Ectodermal cell (in vitro differentiated cells): ENCODE results near the gene FOXD1. TPM values are rescaled to one million over a fixed set of nuclear protein-coding genes. Genes with fewer than 3 reads are reported as not detected.
A peak's percentile ranks its signal among the peaks of the same experiment; 100 is the strongest.

Experiments used
- H3K27ac ChIP-seq: 2 replicates; pipeline ENCODE4 v1.7.0; 2013; ENCODE audit warnings: mild to moderate bottlenecking, low read depth, low read length; ENCODE audit not compliant: insufficient read depth, poor library complexity, severe bottlenecking
- H3K27me3 ChIP-seq: 2 replicates; pipeline ENCODE4 v1.7.0; 2013; ENCODE audit warnings: mild to moderate bottlenecking, low read length; ENCODE audit not compliant: insufficient read depth, control insufficient read depth, poor library complexity, severe bottlenecking
- H3K36me3 ChIP-seq: one replicate; pipeline ENCODE4 v1.7.0; 2013; ENCODE audit warnings: low read length; ENCODE audit not compliant: control insufficient read depth, insufficient read depth
- H3K4me1 ChIP-seq: one replicate; pipeline ENCODE4 v1.7.0; 2013; ENCODE audit warnings: low read length; ENCODE audit not compliant: control insufficient read depth, insufficient read depth
- H3K4me3 ChIP-seq: 2 replicates; pipeline ENCODE4 v1.7.0; 2013; ENCODE audit warnings: low read depth, low read length, control low read depth; ENCODE audit not compliant: insufficient read depth
- H3K9me3 ChIP-seq: 2 replicates; pipeline ENCODE4 v1.7.0; 2013; ENCODE audit warnings: mild to moderate bottlenecking, low read length, moderate library complexity; ENCODE audit not compliant: control insufficient read depth
- WGBS, 2 experiments: methylation state at CpG; one replicate each; pipeline ENCODE4 v1.1.7; 2013; ENCODE audit warnings: missing lambda C conversion rate in 2 of 2; 5-methylcytosine and 5-hydroxymethylcytosine counted together
- polyA plus RNA-seq, 4 experiments: library from polyadenylated mRNA; stranded (reverse); fragments of 50-300 nt; gene quantifications; one replicate each; pipeline ENCODE4 v1.2.3, GENCODE V29; 2013

FOXD1 gene
- 0.85 TPM for polyA plus RNA-seq (2013, experiment 1 of 4)
- polyA plus RNA-seq (2013, experiment 2 of 4), result 1.00 TPM
- polyA plus RNA-seq (2013, experiment 3 of 4), result 1.1 TPM
- 1.2 TPM for polyA plus RNA-seq (2013, experiment 4 of 4)

- WGBS, 2 experiments, result 0 to 1% methylated on average over 59 of the region's 59 CpGs
- no peaks in the 10 kb centered on the region for H3K36me3 ChIP-seq
- no peak within 1 kb of the TSS for H3K27ac ChIP-seq
- H3K9me3 ChIP-seq, result no peaks in the 10 kb centered on the region
- H3K27me3 ChIP-seq, result peaks cover 96% of the 10 kb centered on the region
- peak within 1 kb of the TSS; percentile 39 for H3K4me3 ChIP-seq
- peaks cover 16% of the 10 kb centered on the region for H3K4me1 ChIP-seq
Measured at GRCh38 chr5:73448463-73449136, at the start of gene FOXD1. TSS of gene FOXD1 (minus strand) at chr5:73448777. CDS start at chr5:73448362, 415 bp downstream.

GRCh38 chr5:73497497-73498056 lies 49.0 kb upstream of the FOXD1 start:
- H3K4me1 ChIP-seq, result peaks cover 14% of the 10 kb centered on the region
- H3K9me3 ChIP-seq, result no peaks in the 10 kb centered on the region
- H3K4me3 ChIP-seq, result peak overlapping the region; percentile 86
- peaks cover 5% of the 10 kb centered on the region for H3K36me3 ChIP-seq
- 39 to 44% methylated on average over 16 of the region's 16 CpGs for WGBS, 2 experiments
- no peaks in the 10 kb centered on the region for H3K27me3 ChIP-seq
- H3K27ac ChIP-seq, result peak overlapping the region; percentile 91

- Histone ChIP-seq H3K4me3 (peak overlapping the region; percentile 86), H3K27ac (no peak overlapping the region), H3K36me3 (peaks cover 5% of the 10 kb centered on the region), H3K9me3 (no peaks in the 10 kb centered on the region), H3K27me3 (no peaks in the 10 kb centered on the region), H3K4me1 (peaks cover 14% of the 10 kb centered on the region)
- WGBS, 2 experiments, result 88% methylated on average over 1 of the region's 1 CpG; no CpG with 5 or more reads in 1 of the 2 experiments
Measured at GRCh38 chr5:73496984-73497457, 48.4 kb upstream of the FOXD1 start.

- no peak overlapping the region for H3K27ac ChIP-seq
- no peaks in the 10 kb centered on the region for H3K9me3 ChIP-seq
- no peaks in the 10 kb centered on the region for H3K36me3 ChIP-seq
- no peaks in the 10 kb centered on the region for H3K27me3 ChIP-seq
- no peak overlapping the region for H3K4me3 ChIP-seq
- 84 to 92% methylated on average over 4 of the region's 4 CpGs for WGBS, 2 experiments
- H3K4me1 ChIP-seq, result peaks cover 14% of the 10 kb centered on the region
Measured at GRCh38 chr5:73495772-73496335, 47.3 kb upstream of the FOXD1 start.

- Histone ChIP-seq H3K4me3 (no peak overlapping the region), H3K9me3 (no peaks in the 10 kb centered on the region), H3K36me3 (no peaks in the 10 kb centered on the region), H3K4me1 (peaks cover 6% of the 10 kb centered on the region), H3K27me3 (no peaks in the 10 kb centered on the region), H3K27ac (no peak overlapping the region)
Measured at GRCh38 chr5:73494721-73495120, 46.1 kb upstream of the FOXD1 start.

- H3K9me3 ChIP-seq, result no peaks in the 10 kb centered on the region
- no peaks in the 10 kb centered on the region for H3K36me3 ChIP-seq
- no peaks in the 10 kb centered on the region for H3K27me3 ChIP-seq
- H3K27ac ChIP-seq, result no peak overlapping the region
- WGBS, 2 experiments, result 91 to 96% methylated on average over 3 of the region's 3 CpGs
- H3K4me1 ChIP-seq, result peaks cover 6% of the 10 kb centered on the region
- H3K4me3 ChIP-seq, result no peak overlapping the region
Measured at GRCh38 chr5:73493421-73493820, 44.8 kb upstream of the FOXD1 start.

GRCh38 chr5:73491155-73491554 lies 42.6 kb upstream of the FOXD1 start:
- 96 to 100% methylated on average over 1 of the region's 1 CpG for WGBS, 2 experiments
- Histone ChIP-seq H3K4me3 (no peak overlapping the region), H3K4me1 (peaks cover 7% of the 10 kb centered on the region), H3K27me3 (no peaks in the 10 kb centered on the region), H3K27ac (no peak overlapping the region), H3K36me3 (no peaks in the 10 kb centered on the region), H3K9me3 (no peaks in the 10 kb centered on the region)

GRCh38 chr5:73490088-73490487 lies 41.5 kb upstream of the FOXD1 start:
- Histone ChIP-seq H3K4me3 (no peak overlapping the region), H3K36me3 (no peaks in the 10 kb centered on the region), H3K27ac (no peak overlapping the region), H3K4me1 (peaks cover 7% of the 10 kb centered on the region), H3K9me3 (no peaks in the 10 kb centered on the region), H3K27me3 (no peaks in the 10 kb centered on the region)
- WGBS, 2 experiments, result 76 to 92% methylated on average over 2 of the region's 2 CpGs

GRCh38 chr5:73488806-73489205 lies 40.2 kb upstream of the FOXD1 start:
- H3K4me1 ChIP-seq, result peaks cover 7% of the 10 kb centered on the region
- 92 to 95% methylated on average over 3 of the region's 3 CpGs for WGBS, 2 experiments
- no peak overlapping the region for H3K27ac ChIP-seq
- H3K27me3 ChIP-seq, result no peaks in the 10 kb centered on the region
- H3K9me3 ChIP-seq, result no peaks in the 10 kb centered on the region
- no peak overlapping the region for H3K4me3 ChIP-seq
- H3K36me3 ChIP-seq, result no peaks in the 10 kb centered on the region

GRCh38 chr5:73487815-73488214 lies 39.2 kb upstream of the FOXD1 start:
- H3K4me1 ChIP-seq, result peaks cover 7% of the 10 kb centered on the region
- no peaks in the 10 kb centered on the region for H3K36me3 ChIP-seq
- no peaks in the 10 kb centered on the region for H3K9me3 ChIP-seq
- no peak overlapping the region for H3K4me3 ChIP-seq
- H3K27ac ChIP-seq, result no peak overlapping the region
- no peaks in the 10 kb centered on the region for H3K27me3 ChIP-seq
- 30 to 31% methylated on average over 4 of the region's 4 CpGs for WGBS, 2 experiments
